HCT116 (cell line): ENCODE results near the gene ADGRB2. TPM values are rescaled to one million over a fixed set of nuclear protein-coding genes. Genes with fewer than 3 reads are reported as not detected.

Experiments
- ATAC-seq: fragments of 200-7000 bp; cut with Tn5 transposase; 2 replicates; pipeline ENCODE4 v1.9.1; 2020; ENCODE audit warnings: mild to moderate bottlenecking, moderate library complexity
- BruUV-seq: library from RNA; stranded (reverse); fragments of 400-500 nt; replicated peaks from 2 replicates; lab custom pipeline; 2021; lab: Mats Ljungman, UMichigan
- CTCF ChIA-PET: fragments of 300-600 bp; sonication (Branson Sonifier 250); formaldehyde crosslinking; loops from one replicate; lab custom pipeline; 2021; ENCODE audit warnings: antibody characterized with exemption; lab: Charles Lee
- POLR2A ChIA-PET: fragments of 300-600, 350-600 bp; sonication (Branson Sonifier 250); formaldehyde crosslinking; loops from one replicate; lab custom pipeline; 2021; ENCODE audit warnings: antibody characterized with exemption; lab: Charles Lee
- RAD21 ChIA-PET, 2 experiments: fragments of 300-600 bp; sonication (Branson Sonifier 250); formaldehyde crosslinking; loops; one replicate each; lab custom pipeline; 2023; ENCODE audit warnings: low total read pairs in 2 of 2; ENCODE audit not compliant: uncharacterized antibody in 2 of 2, unreplicated experiment in 2 of 2, low non-redundant PET in 1 of 2; lab: Charles Lee
- DNase-seq: peaks from one replicate; pipeline ENCODE4 v3.0.0-alpha.2; 2010; ENCODE audit warnings: low read depth, low spot score
- H2AFZ ChIP-seq: fragments of 200-600 bp; shearing (Covaris generic), sonication (generic); 2 replicates; pipeline ENCODE4 v1.6.1; 2017; ENCODE audit warnings: low read depth, mixed run types, mixed read lengths, antibody characterized with exemption, low read length; ENCODE audit not compliant: poor library complexity, severe bottlenecking
- H3K27ac ChIP-seq: 2 replicates; pipeline ENCODE4 v1.5.1; 2012; ENCODE audit warnings: low read depth, low read length
- H3K27me3 ChIP-seq: fragments of 200-600 bp; sonication (generic); 2 replicates; pipeline ENCODE4 v1.6.1; 2016; ENCODE audit warnings: mixed run types, low read length, mixed read lengths; ENCODE audit not compliant: insufficient read depth
- H3K36me3 ChIP-seq, 2 experiments: fragments of 200-500 bp in 1 of 2; fragments of 200-600 bp in 1 of 2; sonication (Bioruptor generic) in 1 of 2; sonication (generic) in 1 of 2; 2 replicates each; pipeline versions ENCODE4 v1.5.1 to v1.6.1; 2014 to 2016; ENCODE audit warnings: low read length in 2 of 2, inconsistent platforms in 1 of 2, mixed read lengths in 1 of 2, mixed run types in 1 of 2; ENCODE audit not compliant: insufficient read depth in 2 of 2, control insufficient read depth in 1 of 2
- H3K4me1 ChIP-seq, 2 experiments: fragments of 200-600 bp in 1 of 2; sonication (generic) in 1 of 2; 2 replicates each; pipeline versions ENCODE4 v1.5.1 to v1.6.1; 2012 to 2017; ENCODE audit warnings: low read length in 2 of 2, inconsistent platforms in 1 of 2, mild to moderate bottlenecking in 1 of 2, mixed read lengths in 1 of 2, mixed run types in 1 of 2, moderate library complexity in 1 of 2; ENCODE audit not compliant: insufficient read depth in 2 of 2, control insufficient read depth in 1 of 2
- H3K4me2 ChIP-seq: fragments of 200-600 bp; sonication (generic); 2 replicates; pipeline ENCODE4 v1.6.1; 2017; ENCODE audit warnings: mixed run types, low read length, mixed read lengths
- H3K4me3 ChIP-seq, 2 experiments: fragments of 200-600 bp in 1 of 2; sonication (generic) in 1 of 2; replicated peaks in 1 of 2; 2 replicates each; pipeline ENCODE4 v1.5.1; 2011 to 2016; ENCODE audit warnings: low read length in 2 of 2, control low read depth in 1 of 2, low read depth in 1 of 2, mild to moderate bottlenecking in 1 of 2, mixed read lengths in 1 of 2, mixed run types in 1 of 2
- H3K79me2 ChIP-seq: fragments of 200-600 bp; sonication (generic); 2 replicates; pipeline ENCODE4 v1.6.1; 2017; ENCODE audit warnings: mild to moderate bottlenecking, mixed run types, low read length, moderate library complexity, mixed read lengths; ENCODE audit not compliant: insufficient read depth
- H3K9ac ChIP-seq: fragments of 200-600 bp; sonication (generic); 2 replicates; pipeline ENCODE4 v1.6.1; 2016; ENCODE audit warnings: low read length, mixed read lengths
- H3K9me2 ChIP-seq: fragments of 200-600 bp; sonication (generic), shearing (Covaris generic); 2 replicates; pipeline ENCODE4 v1.6.1; 2017; ENCODE audit warnings: mixed run types, mild to moderate bottlenecking, moderate library complexity; ENCODE audit not compliant: insufficient read depth
- H3K9me3 ChIP-seq, 2 experiments: fragments of 200-500 bp in 1 of 2; fragments of 200-600 bp in 1 of 2; sonication (Bioruptor generic) in 1 of 2; sonication (generic) in 1 of 2; 2 replicates each; pipeline ENCODE4 v1.6.1; 2014 to 2017; ENCODE audit warnings: low read length in 2 of 2, mixed read lengths in 2 of 2, inconsistent platforms in 1 of 2, low read depth in 1 of 2, mild to moderate bottlenecking in 1 of 2, mixed run types in 1 of 2, moderate library complexity in 1 of 2; ENCODE audit not compliant: control insufficient read depth in 1 of 2, insufficient read depth in 1 of 2
- H4K20me1 ChIP-seq: fragments of 200-600 bp; sonication (generic), shearing (Covaris generic); 2 replicates; pipeline ENCODE4 v1.6.1; 2017; ENCODE audit warnings: mixed run types, mild to moderate bottlenecking, moderate library complexity; ENCODE audit not compliant: insufficient read depth
- ATF3 ChIP-seq: IDR thresholded peaks from 2 replicates; pipeline ENCODE4 v1.6.1; 2012
- CBX3 ChIP-seq: IDR thresholded peaks from 2 replicates; pipeline ENCODE4 v1.6.1; 2012; ENCODE audit warnings: low read depth
- EGR1 ChIP-seq: IDR thresholded peaks from 2 replicates; pipeline ENCODE4 v1.6.1; 2012; ENCODE audit warnings: low read depth
- ELF1 ChIP-seq: IDR thresholded peaks from 2 replicates; pipeline ENCODE4 v1.6.1; 2012; ENCODE audit warnings: low read depth, borderline replicate concordance
- EZH2phosphoT487 ChIP-seq: fragments of 200-600 bp; IDR thresholded peaks from 2 replicates; pipeline ENCODE4 v1.6.1; 2018; ENCODE audit warnings: antibody characterized with exemption, borderline replicate concordance
- FOSL1 ChIP-seq: IDR thresholded peaks from 2 replicates; pipeline ENCODE4 v1.6.1; 2012; ENCODE audit warnings: low read depth
- JUND ChIP-seq: IDR thresholded peaks from 2 replicates; pipeline ENCODE4 v1.6.1; 2012
- POLR2A ChIP-seq: IDR thresholded peaks from 2 replicates; pipeline ENCODE4 v1.7.0; 2011; ENCODE audit warnings: borderline replicate concordance; ENCODE audit not compliant: insufficient read depth, insufficient read length; ENCODE audit errors: extremely low read depth
- SIN3A ChIP-seq: IDR thresholded peaks from 2 replicates; pipeline ENCODE4 v1.6.1; 2012; ENCODE audit warnings: low read depth
- ZBTB33 ChIP-seq: IDR thresholded peaks from 2 replicates; pipeline ENCODE4 v1.6.1; 2011; ENCODE audit warnings: mild to moderate bottlenecking, low read length, moderate library complexity; ENCODE audit not compliant: insufficient replicate concordance; ENCODE audit errors: extremely low read depth
- intact Hi-C: fragments of 100-400 bp; cut with micrococcal nuclease; formaldehyde crosslinking; loops from 2 replicates; pipeline ENCODE4 v1.10.0; 2022
- total RNA-seq: library from RNA; stranded (reverse); gene quantifications from one replicate; pipeline ENCODE4 v1.2.1, GENCODE V29; 2021; ENCODE audit not compliant: unreplicated experiment
- TF ChIP-seq, protein P1 (sequence below), 3 experiments: fragments of 200-600 bp in 1 of 3; sonication (generic) in 1 of 3; IDR thresholded peaks in 2 of 3; conservative IDR thresholded peaks in 1 of 3; 2 replicates each; pipeline ENCODE4 v1.5.1; 2012 to 2017; ENCODE audit warnings: low read depth in 2 of 3, low read length in 2 of 3, antibody characterized with exemption in 1 of 3, borderline replicate concordance in 1 of 3, control low read depth in 1 of 3, mild to moderate bottlenecking in 1 of 3, mixed read lengths in 1 of 3, mixed run types in 1 of 3, moderate library complexity in 1 of 3; ENCODE audit not compliant: insufficient read depth in 1 of 3

Gene ADGRB2
- total RNA-seq, 1 experiment from 2014 or later, result 10.1 TPM

- intact Hi-C loops, result loop anchor here (10.0 kb wide), 1 partner anchor 253 kb away; no protein-coding TSS in a partner anchor
- H3K4me3 ChIP-seq, result no peak overlapping the region
- TF ChIP-seq ZBTB33 (no peak), ATF3 (no peak), JUND (no peak), FOSL1 (no peak), SIN3A (no peak), EZH2phosphoT487 (no peak), EGR1 (no peak), POLR2A (no peak), ELF1 (no peak), CBX3 (no peak)
- TF ChIP-seq, protein P1, sequence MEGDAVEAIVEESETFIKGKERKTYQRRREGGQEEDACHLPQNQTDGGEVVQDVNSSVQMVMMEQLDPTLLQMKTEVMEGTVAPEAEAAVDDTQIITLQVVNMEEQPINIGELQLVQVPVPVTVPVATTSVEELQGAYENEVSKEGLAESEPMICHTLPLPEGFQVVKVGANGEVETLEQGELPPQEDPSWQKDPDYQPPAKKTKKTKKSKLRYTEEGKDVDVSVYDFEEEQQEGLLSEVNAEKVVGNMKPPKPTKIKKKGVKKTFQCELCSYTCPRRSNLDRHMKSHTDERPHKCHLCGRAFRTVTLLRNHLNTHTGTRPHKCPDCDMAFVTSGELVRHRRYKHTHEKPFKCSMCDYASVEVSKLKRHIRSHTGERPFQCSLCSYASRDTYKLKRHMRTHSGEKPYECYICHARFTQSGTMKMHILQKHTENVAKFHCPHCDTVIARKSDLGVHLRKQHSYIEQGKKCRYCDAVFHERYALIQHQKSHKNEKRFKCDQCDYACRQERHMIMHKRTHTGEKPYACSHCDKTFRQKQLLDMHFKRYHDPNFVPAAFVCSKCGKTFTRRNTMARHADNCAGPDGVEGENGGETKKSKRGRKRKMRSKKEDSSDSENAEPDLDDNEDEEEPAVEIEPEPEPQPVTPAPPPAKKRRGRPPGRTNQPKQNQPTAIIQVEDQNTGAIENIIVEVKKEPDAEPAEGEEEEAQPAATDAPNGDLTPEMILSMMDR (IDR thresholded peaks at IDR 0.05 in 2 of 3, conservative IDR thresholded peaks at IDR 0.05 in 1 of 3; ENCODE audit: borderline replicate concordance in 1 of 3, insufficient read depth in 1 of 3, low read depth in 2 of 3, low read length in 2 of 3), result no peak
- RAD21 ChIA-PET, result no interaction called here
- ATAC-seq, result no peak
- CTCF ChIA-PET, result interaction anchor here (0.8 kb wide), 1 partner anchor 23 kb away, joined by 4 read pairs; no protein-coding TSS in a partner anchor
- no peaks in the 10 kb centered on the region for H3K9me2 ChIP-seq
- H3K9ac ChIP-seq, result no peak overlapping the region
- no peaks in the 10 kb centered on the region for H3K27me3 ChIP-seq
- no peaks in the 10 kb centered on the region for H3K79me2 ChIP-seq
- H3K4me2 ChIP-seq, result no peak overlapping the region
- peaks cover 3 to 12% of the 10 kb centered on the region in 2 experiments; a peak in 3 of 4 replicates for H3K4me1 ChIP-seq
- H3K9me3 ChIP-seq, result no peaks in the 10 kb centered on the region
- no peaks in the 10 kb centered on the region for H3K36me3 ChIP-seq
- H2AFZ ChIP-seq, result no peak overlapping the region
- POLR2A ChIA-PET, result no interaction called here
- H3K27ac ChIP-seq, result no peak overlapping the region
- no peaks in the 10 kb centered on the region for H4K20me1 ChIP-seq
- no TSS peak for BruUV-seq
- no peak for DNase-seq
Measured at GRCh38 chr1:31811605-31812004, 47.5 kb upstream of the ADGRB2 start.
